ENCODE data around the gene TNS3.
"Not testable (repeated sequence)": the region's sequence is repeated elsewhere in the genome, so short reads cannot be mapped to it uniquely, and the experiment has no call there.

TNS3 gene

GRCh38 chr7:47283497-47284131 lies 298.3 kb downstream of the TNS3 start:
- no peak for DNase-seq (ENCODE audit: low read depth in 2 of 2)

GRCh38 chr7:47282790-47283496 lies 299.0 kb downstream of the TNS3 start:
- no peak for DNase-seq (ENCODE audit: low read depth in 2 of 2)

- no peak for DNase-seq (ENCODE audit: low read depth in 2 of 2)
Observed at GRCh38 chr7:47281966-47282643, 299.8 kb downstream of the TNS3 start.

- DNase-seq (ENCODE audit: low read depth in 2 of 2), result no peak
Observed at GRCh38 chr7:47281161-47281560, 300.8 kb downstream of the TNS3 start.

- no peak for DNase-seq (ENCODE audit: low read depth in 2 of 2)
Observed at GRCh38 chr7:47280114-47280513, 301.8 kb downstream of the TNS3 start.

GRCh38 chr7:47278043-47278442 lies 303.9 kb downstream of the TNS3 start:
- DNase-seq (ENCODE audit: low read depth in 2 of 2), result no peak

- no peak for DNase-seq (ENCODE audit: low read depth in 2 of 2)
Observed at GRCh38 chr7:47277321-47277781, 304.6 kb downstream of the TNS3 start.

- DNase-seq (ENCODE audit: low read depth in 2 of 2), result no peak
Observed at GRCh38 chr7:47273974-47274766, 307.7 kb downstream of the TNS3 start.

GRCh38 chr7:47273088-47273487 lies 308.8 kb downstream of the TNS3 start:
- DNase-seq (ENCODE audit: low read depth in 2 of 2), result no peak

- DNase-seq (ENCODE audit: low read depth in 2 of 2), result no peak
Observed at GRCh38 chr7:47271749-47272148, 310.2 kb downstream of the TNS3 start.

GRCh38 chr7:47268851-47269836 lies 312.8 kb downstream of the TNS3 start:
- DNase-seq (ENCODE audit: low read depth in 2 of 2), result no peak

- DNase-seq (ENCODE audit: low read depth in 2 of 2), result no peak
Observed at GRCh38 chr7:47267346-47267745, 314.6 kb downstream of the TNS3 start.

- DNase-seq (ENCODE audit: low read depth in 2 of 2), result no peak
Observed at GRCh38 chr7:47266799-47267198, 315.1 kb downstream of the TNS3 start.

GRCh38 chr7:47266131-47266706 lies 315.7 kb downstream of the TNS3 start:
- peak in 1 of 2 donors; percentile 5 for DNase-seq (ENCODE audit: low read depth in 2 of 2)

- no peak for DNase-seq (ENCODE audit: low read depth in 2 of 2)
Observed at GRCh38 chr7:47265621-47266020, 316.3 kb downstream of the TNS3 start.

- no peak for DNase-seq (ENCODE audit: low read depth in 2 of 2)
Observed at GRCh38 chr7:47264021-47264651, 317.8 kb downstream of the TNS3 start.

GRCh38 chr7:47262881-47263280 lies 319.0 kb downstream of the TNS3 start:
- DNase-seq (ENCODE audit: low read depth in 2 of 2), result no peak

GRCh38 chr7:47262160-47262559 lies 319.8 kb downstream of the TNS3 start:
- not testable (repeated sequence) for DNase-seq (ENCODE audit: low read depth in 2 of 2)

- DNase-seq (ENCODE audit: low read depth in 2 of 2), result no peak
Observed at GRCh38 chr7:47260270-47260669, 321.6 kb downstream of the TNS3 start.

GRCh38 chr7:47259682-47260081 lies 322.2 kb downstream of the TNS3 start:
- DNase-seq (ENCODE audit: low read depth in 2 of 2), result no peak

All from stimulated activated CD4-positive, alpha-beta T cell treated with anti-CD3 and anti-CD28 coated beads, Interleukin-1b, Interleukin-23, amount 100 ng/mL, for 4 hours (primary cell).